PC-3 (cell line): ENCODE results near the gene SMAD7.

ENCODE experiments used
- CTCF ChIP-seq: fragments of 300-600 bp; sonication (generic); conservative IDR thresholded peaks from 2 replicates; pipeline ENCODE4 v1.5.1; 2017; ENCODE audit warnings: antibody characterized with exemption, low read depth, mild to moderate bottlenecking, low read length
- EZH2 ChIP-seq: fragments of 300-600 bp; sonication (generic); IDR thresholded peaks from one replicate; pipeline ENCODE4 v1.6.1; 2017; ENCODE audit warnings: antibody characterized with exemption, mild to moderate bottlenecking, low read length; ENCODE audit not compliant: unreplicated experiment

- TF ChIP-seq CTCF, result no peak
- TF ChIP-seq EZH2, result no peak
Observed at GRCh38 chr18:48905513-48905912, 45.3 kb downstream of the SMAD7 start.
